Uterus (tissue), 2 donors: ENCODE results near the gene MCU.

Experiments
- POLR2A ChIP-seq, 2 donors: fragments of 450-650 bp; IDR thresholded peaks; one replicate each; pipeline ENCODE4 v1.6.1; 2016; ENCODE audit warnings: antibody characterized with exemption in 2 of 2, mild to moderate bottlenecking in 1 of 2, moderate library complexity in 1 of 2
- TF ChIP-seq, protein P1 (sequence below), 4 experiments: fragments of 200-600 bp in 2 of 4; fragments of 450-650 bp in 2 of 4; sonication (generic) in 2 of 4; IDR thresholded peaks; one replicate each; pipeline ENCODE4 v1.5.1; 2016 to 2019; ENCODE audit warnings: antibody characterized with exemption in 4 of 4, mild to moderate bottlenecking in 2 of 4, moderate library complexity in 1 of 4

DNA sequence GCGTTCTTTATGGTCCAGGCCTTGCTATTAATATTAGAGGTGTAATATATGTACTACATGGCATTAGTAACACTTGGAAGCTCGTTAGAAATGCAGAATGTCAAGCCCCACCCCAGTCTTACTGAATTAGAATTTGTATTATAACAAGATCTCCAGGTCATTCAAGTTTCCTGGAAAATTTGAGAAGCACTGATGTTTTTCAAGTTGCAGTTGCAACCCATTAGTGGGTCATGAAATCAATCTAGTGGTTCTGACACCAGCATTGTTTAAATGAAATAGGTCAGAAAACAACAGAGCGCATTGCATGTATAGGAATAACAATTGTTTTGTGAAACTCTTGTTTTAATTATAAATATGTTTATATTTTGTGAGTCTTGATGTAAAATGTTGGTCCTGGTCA lies 37.2 kb upstream of the MCU start:
- TF ChIP-seq POLR2A (IDR thresholded peaks at IDR 0.05) = no peak
- TF ChIP-seq, protein P1, sequence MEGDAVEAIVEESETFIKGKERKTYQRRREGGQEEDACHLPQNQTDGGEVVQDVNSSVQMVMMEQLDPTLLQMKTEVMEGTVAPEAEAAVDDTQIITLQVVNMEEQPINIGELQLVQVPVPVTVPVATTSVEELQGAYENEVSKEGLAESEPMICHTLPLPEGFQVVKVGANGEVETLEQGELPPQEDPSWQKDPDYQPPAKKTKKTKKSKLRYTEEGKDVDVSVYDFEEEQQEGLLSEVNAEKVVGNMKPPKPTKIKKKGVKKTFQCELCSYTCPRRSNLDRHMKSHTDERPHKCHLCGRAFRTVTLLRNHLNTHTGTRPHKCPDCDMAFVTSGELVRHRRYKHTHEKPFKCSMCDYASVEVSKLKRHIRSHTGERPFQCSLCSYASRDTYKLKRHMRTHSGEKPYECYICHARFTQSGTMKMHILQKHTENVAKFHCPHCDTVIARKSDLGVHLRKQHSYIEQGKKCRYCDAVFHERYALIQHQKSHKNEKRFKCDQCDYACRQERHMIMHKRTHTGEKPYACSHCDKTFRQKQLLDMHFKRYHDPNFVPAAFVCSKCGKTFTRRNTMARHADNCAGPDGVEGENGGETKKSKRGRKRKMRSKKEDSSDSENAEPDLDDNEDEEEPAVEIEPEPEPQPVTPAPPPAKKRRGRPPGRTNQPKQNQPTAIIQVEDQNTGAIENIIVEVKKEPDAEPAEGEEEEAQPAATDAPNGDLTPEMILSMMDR (IDR thresholded peaks at IDR 0.05) = no peak
